GM21619 (cell line): Measurements from ENCODE around the gene BLTP3B.

ENCODE experiments used
- ATAC-seq: cut with Tn5 transposase; IDR thresholded peaks from one replicate; pipeline ENCODE4 v1.9.1; 2021; ENCODE audit not compliant: unreplicated experiment

BLTP3B gene

DNA sequence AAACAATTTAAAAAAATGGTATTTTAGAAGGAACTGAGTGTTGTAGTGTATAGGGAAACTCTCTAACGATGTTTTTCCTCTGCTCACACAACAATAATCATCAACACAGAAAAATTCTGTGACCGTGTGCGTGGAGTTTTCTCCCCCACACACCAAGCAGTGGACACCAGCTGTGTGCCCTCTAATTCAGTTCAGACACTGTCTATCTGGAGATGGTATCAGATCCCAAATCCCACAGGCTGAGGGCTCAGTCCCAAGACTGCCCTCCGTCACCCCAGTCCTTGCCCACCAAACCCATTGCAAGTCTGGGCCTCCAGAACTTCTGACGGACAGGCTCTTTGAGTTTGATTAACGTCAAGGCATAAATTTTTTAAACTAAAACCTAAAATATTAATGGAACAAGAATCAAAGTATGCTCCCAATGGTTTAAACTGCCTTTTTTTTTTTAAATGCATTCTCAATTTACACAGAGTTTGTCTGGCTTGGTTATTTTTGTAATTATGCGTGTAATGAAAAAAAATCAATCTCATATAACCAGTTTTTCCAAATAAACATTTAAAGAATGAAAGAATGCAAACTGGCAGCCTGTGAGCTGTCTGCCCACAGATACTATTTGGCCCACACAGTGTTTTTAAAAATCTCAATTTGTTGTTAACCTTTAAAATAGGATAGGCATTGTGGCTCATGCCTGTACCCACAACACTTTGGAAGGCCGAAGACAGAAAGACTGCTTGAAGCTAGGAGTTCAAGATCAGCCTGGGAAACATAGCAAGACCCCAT, 19.2 kb downstream of the BLTP3B start:
- no peak for ATAC-seq

DNA sequence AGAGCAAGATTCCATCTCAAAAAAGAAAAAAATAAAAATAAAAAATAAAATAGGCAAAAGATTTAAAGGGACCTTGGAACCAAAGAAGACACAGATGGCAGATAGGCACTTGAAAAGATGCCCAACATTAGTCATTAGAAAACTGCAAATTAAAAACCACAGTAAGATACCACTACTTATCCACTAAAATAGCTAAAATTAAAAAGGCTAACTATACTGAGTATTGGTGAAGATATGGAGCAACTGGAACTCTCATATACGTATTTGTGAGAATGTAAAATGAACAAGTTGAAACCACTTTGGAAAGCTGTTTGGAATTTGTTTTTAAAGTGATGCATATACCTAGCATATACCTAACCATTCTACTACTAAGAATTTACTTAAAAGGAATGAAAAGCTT, 22.3 kb downstream of the BLTP3B start:
- no peak for ATAC-seq

DNA sequence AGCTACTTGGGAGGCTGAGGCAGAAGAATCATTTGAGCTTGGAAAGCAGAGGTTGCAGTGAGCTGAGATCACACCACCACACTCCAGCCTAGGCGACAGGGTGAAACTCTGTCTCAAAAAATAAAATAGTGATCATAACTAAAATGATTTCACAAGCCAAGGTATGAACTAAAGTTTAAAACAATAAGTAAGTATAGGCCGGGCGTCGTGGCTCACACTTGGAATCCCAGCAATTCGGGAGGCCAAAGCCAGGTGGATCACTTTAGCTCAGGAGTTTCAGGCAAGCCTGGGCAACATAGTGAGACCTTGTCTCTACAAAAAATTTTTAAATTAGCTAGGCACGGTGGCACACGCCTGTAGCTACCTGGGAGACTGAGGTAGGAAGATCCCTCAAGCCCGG, 27.4 kb downstream of the BLTP3B start:
- no peak for ATAC-seq

DNA sequence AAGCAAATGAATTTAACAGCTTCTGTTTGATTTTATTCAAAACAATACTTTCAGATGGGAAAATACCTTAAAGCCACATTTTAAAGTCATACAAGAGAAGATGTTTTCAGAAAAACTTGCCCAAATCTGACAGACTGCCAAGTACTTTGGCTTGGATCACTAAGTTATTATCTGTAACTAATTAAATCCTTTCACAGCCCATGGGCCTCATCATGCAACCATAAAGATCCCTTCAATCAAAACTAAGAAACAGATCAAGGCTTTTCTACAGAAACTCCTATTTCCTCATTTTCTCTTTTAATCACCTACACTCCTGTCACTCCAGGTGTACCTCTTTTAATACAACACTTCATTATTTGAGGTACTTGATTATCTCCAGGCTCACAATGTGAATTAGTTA, 28.1 kb downstream of the BLTP3B start:
- ATAC-seq: no peak

DNA sequence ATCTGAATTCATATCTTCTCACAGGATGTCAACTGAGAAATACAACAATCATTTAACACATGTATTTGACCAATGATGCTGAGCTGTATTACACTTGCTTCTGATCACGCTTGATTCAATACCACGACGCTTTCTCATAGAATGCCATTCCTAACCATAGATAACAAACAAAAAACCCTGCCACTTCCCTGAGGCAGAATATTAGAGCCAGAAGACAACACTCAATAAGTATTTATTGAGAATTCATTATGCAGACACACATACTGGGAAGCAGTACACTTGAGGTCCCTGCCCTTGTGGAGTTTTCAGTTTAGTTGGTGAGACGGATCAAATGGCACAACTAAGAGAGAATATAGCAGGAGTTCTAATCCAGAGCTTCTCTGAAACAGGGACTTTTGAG, 32.4 kb downstream of the BLTP3B start:
- no peak for ATAC-seq

DNA sequence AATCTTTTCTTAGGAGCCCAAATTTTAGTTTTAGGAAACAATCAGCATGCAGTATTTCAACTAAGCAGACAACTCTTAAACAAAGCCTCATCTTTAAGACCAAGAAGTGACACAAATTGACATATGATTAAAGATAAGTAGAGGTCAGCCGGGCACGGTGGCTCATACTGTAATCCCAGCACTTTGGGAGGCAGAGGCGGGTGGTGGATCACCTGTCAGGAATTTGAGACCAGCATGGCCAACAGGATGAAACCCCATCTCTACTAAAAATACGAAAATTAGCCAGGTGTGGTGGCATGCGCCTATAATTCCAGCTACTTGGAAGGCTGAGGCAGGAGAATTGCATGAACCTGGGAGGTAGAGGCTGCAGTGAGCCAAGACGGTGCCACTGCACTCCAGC, 35.8 kb downstream of the BLTP3B start:
- ATAC-seq: no peak

DNA sequence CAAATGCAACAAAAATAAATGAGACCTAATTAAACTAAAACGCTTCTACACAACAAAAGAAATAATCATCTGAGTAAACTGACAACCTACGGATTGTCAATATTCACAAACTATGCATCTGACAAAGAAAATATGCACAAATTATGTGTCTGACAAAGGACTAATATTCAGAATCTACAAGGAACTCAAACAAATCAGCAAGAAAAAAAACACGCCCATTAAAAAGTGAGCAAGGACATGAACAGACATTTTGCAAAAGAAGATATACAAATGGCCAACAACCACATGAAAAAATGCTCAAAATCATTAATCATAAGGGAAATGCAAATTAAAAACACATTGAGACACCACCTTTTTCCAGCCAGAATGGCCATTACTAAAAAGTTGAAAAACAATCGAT, 37.0 kb downstream of the BLTP3B start:
- no peak for ATAC-seq

DNA sequence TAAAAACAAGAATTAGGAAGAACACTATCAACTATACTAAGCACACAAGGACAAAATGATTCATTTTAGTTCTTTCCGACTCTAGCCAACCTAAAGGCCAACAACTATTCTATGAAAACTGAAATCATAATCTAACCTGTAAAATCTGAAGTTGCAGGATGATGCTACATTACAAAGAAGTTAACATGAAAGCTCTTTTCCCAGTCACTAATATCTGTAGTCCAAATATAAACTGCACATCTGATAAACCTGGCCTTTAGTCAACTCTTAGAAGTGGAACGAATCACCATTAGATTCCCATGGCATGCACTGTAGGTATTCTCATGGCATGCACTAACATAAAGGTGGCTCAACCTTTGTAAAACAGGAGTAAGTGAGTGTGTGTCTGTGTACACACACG, 41.7 kb downstream of the BLTP3B start:
- ATAC-seq: no peak
